K562 (cell line): Measurements from ENCODE around the gene SIX1. TPM values are rescaled to one million over a fixed set of nuclear protein-coding genes. Genes with fewer than 3 reads are reported as not detected.

Source experiments
- ATAC-seq: fragments of 200-7000 bp; cut with Tn5 transposase; 3 replicates; pipeline ENCODE4 v1.9.1; 2020; ENCODE audit warnings: moderate library complexity
- BruUV-seq: library from RNA; stranded (reverse); fragments of 400-500 nt; replicated peaks from 2 replicates; lab custom pipeline; 2021; lab: Mats Ljungman, UMichigan
- CTCF ChIA-PET: fragments of 300-600 bp; formaldehyde crosslinking; extraction: SDS; loops from one replicate; lab custom pipeline; 2021; ENCODE audit warnings: low intra/inter-chr PET ratio; lab: Yijun Ruan, JAX
- POLR2A ChIA-PET: fragments of 300-600, 350-650 bp; sonication (Branson Sonifier 250); formaldehyde crosslinking; extraction: SDS; loops from one replicate; lab custom pipeline; 2021; ENCODE audit warnings: antibody characterized with exemption, inconsistent platforms; lab: Yijun Ruan, JAX
- DNase-seq, 4 experiments: peaks; one replicate each; pipeline versions ENCODE4 v3.0.0 to v3.0.0-alpha.2; 2011 to 2018; ENCODE audit warnings: low spot score in 3 of 4, mixed read lengths in 3 of 4; ENCODE audit errors: extremely low read depth in 1 of 4
- FAIRE-seq: peaks from 2 replicates; lab custom pipeline; 2011; peaks lifted over from hg19 to GRCh38; lab: Jason Lieb, UNC
- H2AFZ ChIP-seq: 2 replicates; pipeline ENCODE4 v1.6.0; 2011; ENCODE audit warnings: low read depth, low read length, control low read depth, inconsistent platforms
- H3K27ac ChIP-seq: fragments of 200-600 bp; 3 replicates; pipeline ENCODE4 v1.8.0; 2011; ENCODE audit warnings: low read depth, mild to moderate bottlenecking, control low read depth, inconsistent platforms, low read length, moderate library complexity, mixed read lengths; ENCODE audit errors: extremely low read depth
- H3K27me3 ChIP-seq, 2 experiments: fragments of 300-600 bp in 1 of 2; 2 replicates in 1 of 2; 3 replicates in 1 of 2; pipeline versions ENCODE4 v1.6.0 to v1.8.0; 2011; ENCODE audit warnings: inconsistent platforms in 2 of 2, low read length in 2 of 2, mild to moderate bottlenecking in 1 of 2, mixed read lengths in 1 of 2, moderate library complexity in 1 of 2; ENCODE audit not compliant: control insufficient read depth in 2 of 2, insufficient read depth in 2 of 2
- H3K36me3 ChIP-seq: fragments of 300-600 bp; 3 replicates; pipeline ENCODE4 v1.8.0; 2011; ENCODE audit warnings: mild to moderate bottlenecking, low read length, inconsistent platforms; ENCODE audit not compliant: control insufficient read depth, insufficient read depth
- H3K4me1 ChIP-seq, 2 experiments: fragments of 200-600 bp in 1 of 2; replicated peaks in 1 of 2; 2 replicates in 1 of 2; 3 replicates in 1 of 2; pipeline versions ENCODE4 v1.5.1 to v1.8.0; 2011; ENCODE audit warnings: inconsistent platforms in 2 of 2, low read length in 2 of 2, mild to moderate bottlenecking in 1 of 2, mixed read lengths in 1 of 2, moderate library complexity in 1 of 2; ENCODE audit not compliant: control insufficient read depth in 2 of 2, insufficient read depth in 2 of 2
- H3K4me2 ChIP-seq: 2 replicates; pipeline ENCODE4 v1.6.1; 2011; ENCODE audit warnings: low read length, control low read depth, inconsistent platforms, mixed read lengths; ENCODE audit not compliant: insufficient read depth
- H3K4me3 ChIP-seq: fragments of 200-600 bp; sonication (generic), shearing (Covaris generic); 2 replicates; pipeline ENCODE4 v1.5.1; 2016; ENCODE audit warnings: control low read depth, inconsistent platforms
- H3K79me2 ChIP-seq: fragments of 200-600 bp; 3 replicates; pipeline ENCODE4 v1.8.0; 2011; ENCODE audit warnings: low read length, inconsistent platforms; ENCODE audit not compliant: control insufficient read depth, insufficient read depth
- H3K9ac ChIP-seq, 2 experiments: 2 replicates each; pipeline versions ENCODE4 v1.6.0 to v1.6.1; 2011; ENCODE audit warnings: low read depth in 2 of 2, low read length in 2 of 2, control low read depth in 1 of 2, inconsistent platforms in 1 of 2, mild to moderate bottlenecking in 1 of 2, mixed read lengths in 1 of 2; ENCODE audit not compliant: insufficient read depth in 1 of 2
- H3K9me1 ChIP-seq: one replicate; pipeline ENCODE4 v1.6.0; 2011; ENCODE audit warnings: inconsistent platforms, mild to moderate bottlenecking, low read length, moderate library complexity; ENCODE audit not compliant: control insufficient read depth, insufficient read depth
- H3K9me3 ChIP-seq: replicated peaks from 2 replicates; pipeline ENCODE4 v1.5.1; 2011; ENCODE audit warnings: low read depth, low read length, inconsistent platforms; ENCODE audit not compliant: control insufficient read depth, insufficient read depth
- H4K20me1 ChIP-seq: replicated peaks from 2 replicates; pipeline ENCODE4 v1.6.1; 2011; ENCODE audit warnings: low read length, inconsistent platforms, mixed read lengths; ENCODE audit not compliant: control insufficient read depth, insufficient read depth
- CEBPB ChIP-seq: fragments of 450-650 bp; IDR thresholded peaks from 2 replicates; pipeline ENCODE4 v1.6.1; 2016; ENCODE audit warnings: missing genetic modification characterization, missing compliant biosample characterization
- FOXJ3 ChIP-seq: sonication (generic); formaldehyde crosslinking; IDR thresholded peaks from 2 replicates; pipeline ENCODE4 v1.4.0; 2020; ENCODE audit warnings: mild to moderate bottlenecking, missing genetic modification reagents
- MYNN ChIP-seq, 2 experiments: sonication (generic); formaldehyde crosslinking in 1 of 2; IDR thresholded peaks; 2 replicates each; pipeline versions ENCODE4 v1.5.0 to v1.6.1; 2016 to 2020; ENCODE audit warnings: antibody characterized with exemption in 1 of 2, missing genetic modification reagents in 1 of 2
- NR2C2 ChIP-seq, 2 experiments: fragments of 200-800 bp in 1 of 2; sonication (Bioruptor generic) in 1 of 2; sonication (generic) in 1 of 2; formaldehyde crosslinking in 1 of 2; IDR thresholded peaks; 2 replicates each; pipeline versions ENCODE4 v1.6.1 to v1.8.0; 2016 to 2022; ENCODE audit warnings: mild to moderate bottlenecking in 1 of 2, missing compliant biosample characterization in 1 of 2, missing genetic modification characterization in 1 of 2, missing genetic modification reagents in 1 of 2
- PHF8 ChIP-seq: fragments of 200-600 bp; sonication (generic); IDR thresholded peaks from 2 replicates; pipeline ENCODE4 v1.6.1; 2012; ENCODE audit warnings: mixed run types, mild to moderate bottlenecking, inconsistent platforms, low read length, moderate library complexity, borderline replicate concordance
- SIX5 ChIP-seq, 2 experiments: IDR thresholded peaks; 2 replicates each; pipeline ENCODE4 v1.6.1; 2011; ENCODE audit warnings: low read length in 2 of 2, borderline replicate concordance in 1 of 2, low read depth in 1 of 2, mild to moderate bottlenecking in 1 of 2, moderate library complexity in 1 of 2; ENCODE audit not compliant: insufficient read depth in 1 of 2
- SMAD3 ChIP-seq: fragments of 450-650 bp; formaldehyde crosslinking; conservative IDR thresholded peaks from 2 replicates; pipeline ENCODE4 v1.4.0; 2020; ENCODE audit warnings: mild to moderate bottlenecking
- SOX6 ChIP-seq: fragments of 450-650 bp; IDR thresholded peaks from 2 replicates; pipeline ENCODE4 v1.6.1; 2014; ENCODE audit warnings: mild to moderate bottlenecking
- STAT5B ChIP-seq: fragments of 250-450 bp; sonication (Bioruptor Pico); IDR thresholded peaks from 2 replicates; pipeline ENCODE4 v1.8.0; 2021; ENCODE audit warnings: mild to moderate bottlenecking, inconsistent platforms
- TCF15 ChIP-seq: fragments of 250-450 bp; sonication (Bioruptor Pico); IDR thresholded peaks from 2 replicates; pipeline ENCODE4 v1.8.0; 2022; ENCODE audit warnings: moderate library complexity, mild to moderate bottlenecking, inconsistent platforms
- ZNF24 ChIP-seq: fragments of 450-650 bp; IDR thresholded peaks from 2 replicates; pipeline ENCODE4 v1.6.1; 2016
- ZNF76 ChIP-seq: fragments of 250-450 bp; sonication (Bioruptor Pico); IDR thresholded peaks from 2 replicates; pipeline ENCODE4 v1.4.0; 2020; ENCODE audit warnings: mild to moderate bottlenecking, moderate library complexity, borderline replicate concordance
- WGBS: fragments of 100-300 bp; shearing (Covaris generic); methylation state at CpG from one replicate; pipeline ENCODE4 v1.1.6; 2016; ENCODE audit warnings: low coverage, mixed read lengths; ENCODE audit not compliant: insufficient coverage; ENCODE audit errors: missing lambda C conversion rate; 5-methylcytosine and 5-hydroxymethylcytosine counted together
- in situ Hi-C: fragments of 300-500 bp; cut with MboI; formaldehyde crosslinking; loops from 4 replicates; pipeline ENCODE4 v1.15.0; 2018; ENCODE audit warnings: inconsistent platforms, mixed read lengths
- intact Hi-C: fragments of 100-400 bp; cut with micrococcal nuclease; formaldehyde crosslinking; loops from 2 replicates; pipeline ENCODE4 v1.14.2; 2022
- polyA plus RNA-seq, 8 experiments: library from polyadenylated mRNA; depleted of rRNA in 4 of 8; stranded (reverse) in 5 of 8; unstranded in 3 of 8; fragments of >200 nt; fragmentation: Nextera tagmentation in 2 of 8; fragmentation: Illumina TruSeq in 1 of 8; extraction: Ambion mirVana in 2 of 8; extraction: Trizol in 1 of 8; gene quantifications; 2 replicates each; pipeline versions ENCODE4 v1.2.1 to v1.2.3, GENCODE V29; 2011 to 2014; ENCODE audit warnings: inconsistent platforms in 1 of 8, missing spikeins in 1 of 8
- total RNA-seq, 7 experiments: library from RNA; depleted of rRNA in 6 of 7; stranded (reverse); fragments of >200 nt in 6 of 7; fragmentation: Illumina TruSeq in 2 of 7; extraction: Trizol in 2 of 7; gene quantifications; 2 replicates each; pipeline versions ENCODE4 v1.2.1 to v1.2.3, GENCODE V29; 2011 to 2021; ENCODE audit warnings: low replicate concordance in 1 of 7

SIX1 gene
- total and polyA plus RNA-seq, 9 of the 15 experiments (the other 6 are each of a cell fraction or from before 2014, with no cell fraction given), result 0.27 to 0.80 (median 0.45) TPM

DNA sequence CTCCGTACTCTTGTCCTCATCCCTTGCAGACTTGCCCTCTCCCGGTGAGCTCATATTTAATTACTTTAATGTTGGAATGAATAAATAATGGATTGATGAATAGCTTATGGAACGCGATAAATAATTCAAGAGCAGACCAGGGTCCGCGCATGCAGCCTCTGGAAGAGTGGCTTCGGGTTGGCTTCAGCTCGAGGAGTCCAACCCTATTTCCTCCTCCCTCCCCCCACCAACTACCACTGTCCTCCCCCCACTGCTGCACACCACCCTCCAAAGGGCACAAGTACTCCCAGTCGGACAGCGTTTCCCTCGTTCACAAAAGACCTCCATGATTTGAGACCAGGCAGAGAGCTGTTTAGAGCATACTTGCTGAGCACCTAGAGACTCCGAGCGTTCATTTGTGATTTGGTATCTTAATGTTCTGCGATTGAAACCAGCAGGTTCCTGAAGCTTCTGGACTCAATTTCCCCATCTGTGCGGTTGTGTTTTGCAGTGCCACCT, 647 bp upstream of the SIX1 start:
- peak overlapping the region; percentile 40; the same call in 1 of the 2 replicates for H2AFZ ChIP-seq
- intact Hi-C loops (no loop called here), in situ Hi-C loops (no loop called here)
- H3K27me3 ChIP-seq, result peaks cover 0 to 24% of the 10 kb centered on the region in 2 experiments; a peak in 2 of 5 replicates
- H3K4me3 ChIP-seq, result peak overlapping the region; percentile 32
- no TSS peak for BruUV-seq
- H3K9me1 ChIP-seq, result no peaks in the 10 kb centered on the region
- no peaks in the 10 kb centered on the region for H3K9me3 ChIP-seq
- ChIA-PET CTCF (no interaction called here), POLR2A (no interaction called here)
- WGBS, result 39% methylated on average over 13 of the region's 15 CpGs
- DNase-seq (no peak), ATAC-seq (no peak), FAIRE-seq (no peak)
- no peak overlapping the region for H3K9ac ChIP-seq
- H3K4me1 ChIP-seq, result peaks cover 0 to 23% of the 10 kb centered on the region in 2 experiments; a peak in 2 of 5 replicates
- no peak overlapping the region for H3K27ac ChIP-seq
- H3K4me2 ChIP-seq, result peak overlapping the region; percentile 41
- no peaks in the 10 kb centered on the region for H4K20me1 ChIP-seq
- H3K36me3 ChIP-seq, result no peaks in the 10 kb centered on the region
- no peaks in the 10 kb centered on the region for H3K79me2 ChIP-seq
- TF ChIP-seq STAT5B (CRISPR knock-in tag) (no peak), SOX6 (no peak), ZNF76 (no peak)

DNA sequence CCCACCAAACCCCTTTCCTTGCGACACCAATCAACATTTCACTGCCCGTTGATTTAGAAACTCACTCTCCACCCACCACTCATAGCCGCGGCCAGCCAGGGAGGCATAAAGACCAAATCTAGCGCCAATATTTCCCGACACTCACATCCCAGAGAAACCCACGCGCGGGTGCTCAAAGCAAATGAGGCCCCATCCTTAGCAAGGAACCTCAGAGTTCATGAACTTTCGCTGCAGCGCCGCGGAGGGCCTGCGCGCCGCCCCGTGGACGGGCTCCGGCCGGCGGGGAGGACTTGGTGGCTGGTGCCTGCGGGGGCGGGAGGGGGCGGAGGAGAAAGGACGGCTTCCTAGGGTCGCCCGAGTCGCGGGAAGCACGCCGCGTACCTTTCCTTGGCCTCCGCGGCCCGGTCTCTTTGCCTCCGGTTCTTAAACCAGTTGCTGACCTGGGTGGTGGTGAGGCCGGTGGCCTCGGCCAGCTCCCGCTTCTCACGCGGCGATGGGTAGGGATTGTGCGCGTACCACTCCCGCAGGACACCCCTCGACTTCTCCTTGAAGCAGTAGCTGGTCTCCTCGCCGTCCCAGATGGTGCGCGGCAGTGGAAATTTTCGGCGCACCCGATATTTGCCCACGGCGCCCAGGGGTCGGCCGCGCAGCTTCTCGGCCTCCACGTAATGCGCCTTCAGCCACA, 886 bp downstream of the SIX1 start:
- intact Hi-C loops, result no loop called here
- H3K9me1 ChIP-seq, result no peaks in the 10 kb centered on the region
- peak; percentile 24 to 43 (median 30) for DNase-seq
- H2AFZ ChIP-seq, result peak overlapping the region; percentile 68
- no peaks in the 10 kb centered on the region for H3K79me2 ChIP-seq
- FAIRE-seq, result no peak
- peak overlapping the region in 1 of 2 experiments; percentile 64; a peak in 2 of 4 replicates for H3K9ac ChIP-seq
- in situ Hi-C loops, result no loop called here
- H3K27me3 ChIP-seq, result peaks cover 0 to 20% of the 10 kb centered on the region in 2 experiments; a peak in 2 of 5 replicates
- H3K27ac ChIP-seq, result no peak overlapping the region
- no peaks in the 10 kb centered on the region for H3K36me3 ChIP-seq
- H3K4me3 ChIP-seq, result peak overlapping the region; percentile 32; the same call in 1 of the 2 replicates
- H3K9me3 ChIP-seq, result no peaks in the 10 kb centered on the region
- peak; percentile 68 for ATAC-seq
- POLR2A ChIA-PET, result no interaction called here
- CTCF ChIA-PET, result no interaction called here
- whole genome bisulfite sequencing, result 43% methylated on average over 36 of the region's 61 CpGs
- H3K4me2 ChIP-seq, result peak overlapping the region; percentile 65
- peaks cover 0 to 23% of the 10 kb centered on the region in 2 experiments; a peak in 2 of 5 replicates for H3K4me1 ChIP-seq
- BruUV-seq, result no TSS peak
- H4K20me1 ChIP-seq, result no peaks in the 10 kb centered on the region
- TF ChIP-seq ZNF24, result no peak
- no peak for TF ChIP-seq TCF15 (CRISPR knock-in tag)
- no peak for TF ChIP-seq NR2C2 (CRISPR knock-in tag; IDR thresholded peaks at IDR 0.05)
- peak; percentile 33; the same call in 1 of the 2 replicates for TF ChIP-seq NR2C2 (tag; IDR thresholded peaks at IDR 0.05)
- TF ChIP-seq SMAD3 (CRISPR knock-in tag), result no peak
- TF ChIP-seq MYNN (IDR thresholded peaks at IDR 0.05), result no peak
- no peak for TF ChIP-seq MYNN (CRISPR knock-in tag; IDR thresholded peaks at IDR 0.05)
- TF ChIP-seq FOXJ3, result no peak
- no peak for TF ChIP-seq SIX5 (IDR thresholded peaks at IDR 0.05; ENCODE audit: borderline replicate concordance in 1 of 2, insufficient read depth in 1 of 2, low read depth in 1 of 2, low read length in 2 of 2)
- TF ChIP-seq PHF8, result peak; percentile 24; the same call in 1 of the 2 replicates
- TF ChIP-seq CEBPB (tag), result no peak
